GM21390 (cell line): ENCODE results near the gene MTM1.

ENCODE experiments used
- ATAC-seq: cut with Tn5 transposase; IDR thresholded peaks from one replicate; pipeline ENCODE4 v1.9.1; 2021; ENCODE audit not compliant: unreplicated experiment

The MTM1 gene

DNA sequence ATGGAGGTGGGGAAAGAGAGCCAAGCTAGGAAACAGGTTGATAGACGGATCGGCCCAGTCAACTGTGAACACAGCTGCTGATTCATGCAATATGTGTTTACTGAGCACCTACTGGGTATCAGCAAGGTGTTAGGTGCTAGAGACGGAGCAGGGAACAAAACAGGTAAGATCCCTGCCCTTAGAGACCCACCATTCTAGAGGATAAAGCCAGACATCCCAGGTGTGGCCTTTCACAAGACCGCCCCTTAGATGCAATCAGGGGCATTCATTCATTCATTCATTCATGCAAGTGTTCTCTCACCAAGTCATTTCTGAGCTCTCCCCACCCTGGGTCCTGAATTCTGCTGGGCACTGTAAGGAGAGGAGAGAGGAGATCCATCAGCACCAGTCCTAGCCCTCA lies 20.2 kb upstream of the MTM1 start:
- no peak for ATAC-seq

DNA sequence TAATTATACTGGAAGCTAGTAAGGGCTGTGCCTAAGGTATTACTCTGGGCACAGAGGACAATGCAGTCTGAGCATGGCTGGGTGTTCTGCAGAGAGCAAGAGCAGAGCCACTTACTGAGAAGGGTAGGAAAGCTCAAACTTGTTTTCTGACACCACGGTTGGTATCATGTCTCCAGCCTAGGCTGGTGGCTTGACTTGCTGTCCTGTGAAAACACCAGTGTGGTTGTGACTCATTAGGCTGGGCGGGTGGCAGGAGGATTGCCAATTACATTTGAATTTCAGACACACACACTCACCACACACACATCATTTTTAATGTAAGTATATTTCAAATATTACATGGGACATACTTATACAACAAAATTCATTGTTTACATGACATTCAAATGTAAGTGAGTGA lies 19.7 kb upstream of the MTM1 start:
- no peak for ATAC-seq

DNA sequence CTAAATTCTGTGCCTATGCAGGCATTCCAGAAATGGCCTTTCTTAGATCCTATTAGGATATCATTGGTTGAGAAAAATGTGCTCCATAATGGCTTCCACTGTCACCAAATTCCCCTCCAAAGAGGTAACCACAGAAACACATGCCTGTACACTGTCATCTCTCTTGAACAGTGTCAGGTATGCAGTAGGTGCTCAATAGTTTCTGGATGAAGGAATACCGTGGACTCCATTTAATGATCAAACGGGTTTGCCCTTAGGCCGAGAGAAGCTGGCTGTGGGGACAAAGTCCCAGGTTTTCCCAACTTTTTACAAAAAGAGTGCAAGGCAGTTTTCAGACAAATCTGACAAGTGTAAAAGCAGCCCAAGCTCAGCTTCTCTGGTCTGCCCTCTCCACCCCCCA lies 16.5 kb upstream of the MTM1 start:
- ATAC-seq: no peak

DNA sequence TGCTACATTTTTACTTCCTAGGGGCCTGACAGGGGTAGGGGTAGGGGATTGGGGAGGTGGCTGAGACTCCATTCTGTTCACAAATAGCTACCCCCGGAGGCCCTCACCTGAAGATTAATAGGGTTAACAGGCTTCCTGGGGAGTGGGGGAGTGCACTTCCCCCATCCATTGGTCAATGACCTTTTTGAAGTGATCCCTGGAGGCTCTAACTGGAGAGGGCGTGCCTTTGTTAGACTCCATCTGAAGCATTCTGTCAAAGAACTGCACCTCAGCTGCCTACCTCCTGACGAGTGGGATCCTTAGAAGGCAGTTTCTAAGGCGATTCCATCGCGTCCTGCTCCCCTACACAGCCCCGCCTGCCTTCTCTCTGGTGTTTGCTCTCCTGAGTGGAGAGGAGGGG lies 10.0 kb upstream of the MTM1 start:
- no peak for ATAC-seq

DNA sequence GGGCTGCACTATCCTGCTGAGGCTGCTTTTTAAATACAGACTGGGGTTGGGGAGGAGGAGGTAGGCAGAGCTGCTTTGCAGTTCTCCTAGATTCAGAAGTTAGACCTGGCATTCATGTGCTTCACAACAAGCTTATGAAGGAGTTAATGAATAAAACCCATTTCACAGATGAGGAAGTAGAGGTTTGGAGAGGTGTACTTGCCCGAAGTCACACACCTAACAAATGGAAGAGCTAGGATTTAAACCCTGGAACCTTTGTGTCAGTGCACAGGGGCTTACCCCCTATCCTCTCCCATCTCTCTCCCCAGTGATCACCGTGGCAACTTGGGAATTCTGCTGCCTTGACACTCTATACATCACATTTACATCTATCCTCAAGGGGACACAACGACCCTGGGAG lies 3.6 kb upstream of the MTM1 start:
- no peak for ATAC-seq

DNA sequence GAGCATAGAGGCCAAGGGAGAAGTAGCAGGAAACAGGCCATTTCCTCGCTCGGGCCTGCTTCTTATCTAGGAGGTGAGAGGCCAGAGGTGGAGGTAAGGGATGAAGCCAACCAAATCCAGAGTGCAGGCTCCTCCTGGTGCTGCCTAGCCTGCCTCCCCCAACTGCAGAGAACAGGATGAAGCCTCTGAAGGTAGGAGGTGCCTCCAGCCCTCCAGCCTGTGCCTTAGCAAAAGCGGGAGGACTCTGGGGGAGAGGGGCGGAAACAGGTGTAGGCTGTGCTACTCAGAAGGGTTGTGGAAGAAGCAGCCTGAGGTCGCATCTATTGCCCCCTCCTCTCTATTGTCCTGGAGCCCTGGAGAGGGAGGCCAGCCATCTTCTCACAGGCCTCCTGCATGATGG lies 2.9 kb upstream of the MTM1 start:
- no peak for ATAC-seq

DNA sequence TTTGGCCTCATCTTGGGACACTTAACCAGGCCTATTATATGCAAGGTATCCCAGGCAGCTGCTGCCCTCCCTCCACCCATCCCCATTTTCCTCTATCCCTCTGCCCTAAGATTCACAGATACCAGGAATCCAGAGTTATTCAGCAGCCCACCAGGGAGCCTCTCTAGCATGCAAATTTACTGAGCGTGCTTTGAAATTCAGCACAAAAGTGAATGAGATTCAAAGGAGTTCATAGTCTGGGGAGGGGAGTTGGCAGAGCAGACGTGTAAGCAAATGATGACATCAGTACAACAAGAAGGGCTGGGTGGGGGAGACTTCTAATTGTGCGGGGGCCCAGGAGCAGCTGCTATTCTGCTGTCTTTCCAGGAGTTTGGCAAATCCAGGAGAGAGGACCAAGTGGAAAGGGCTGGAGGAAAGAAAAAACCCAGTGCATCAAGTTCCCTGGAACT lies 1.7 kb upstream of the MTM1 start:
- ATAC-seq: no peak

DNA sequence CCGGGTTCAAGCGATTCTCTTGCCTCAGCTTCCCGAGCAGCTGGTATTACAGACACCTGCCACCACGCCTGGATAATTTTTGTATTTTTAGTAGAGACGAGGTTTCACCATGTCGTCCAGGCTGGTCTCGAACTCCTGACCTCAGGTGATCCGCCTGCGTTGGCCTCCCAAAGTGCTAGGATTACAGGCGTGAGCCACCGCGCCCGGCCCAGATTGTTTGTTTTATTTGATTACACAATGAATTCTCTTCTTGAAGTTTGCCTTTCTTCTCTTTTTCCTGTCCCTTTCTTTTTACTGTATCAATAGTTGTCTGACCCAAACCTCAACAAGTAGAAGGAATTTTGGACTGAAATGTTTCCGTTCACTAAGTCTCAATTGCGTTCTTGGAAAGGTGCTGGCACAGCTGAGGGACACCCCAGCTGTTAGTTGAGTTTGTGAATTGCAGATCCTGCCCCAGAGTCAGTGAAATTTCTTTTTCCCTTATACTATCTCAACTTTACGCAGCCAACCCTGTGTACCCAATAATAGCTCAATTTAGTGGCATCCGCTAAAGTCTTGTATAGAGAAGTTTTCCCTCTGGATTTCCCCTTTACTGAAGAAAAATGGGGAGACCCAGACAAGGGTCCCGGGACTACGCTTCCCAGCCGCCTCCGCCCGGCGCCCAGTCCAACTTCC lies 639 bp upstream of the MTM1 start:
- ATAC-seq: no peak

DNA sequence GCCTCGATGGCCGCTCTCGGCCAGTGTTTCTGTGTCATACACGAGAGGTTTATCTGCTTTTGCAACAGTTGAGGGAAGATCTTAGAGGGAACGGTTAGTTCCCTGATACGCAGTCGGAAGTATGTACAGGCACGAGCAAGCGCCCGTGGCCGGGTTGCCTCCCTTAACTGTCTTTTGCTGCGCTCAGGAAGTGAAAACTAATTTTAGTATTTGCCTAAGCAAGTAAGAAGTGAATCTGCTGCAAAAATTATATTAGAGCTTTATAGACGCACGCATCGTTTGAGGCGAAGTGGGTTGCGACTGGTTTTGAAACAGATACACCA lies 695 bp downstream of the MTM1 start:
- ATAC-seq: peak; percentile 29

DNA sequence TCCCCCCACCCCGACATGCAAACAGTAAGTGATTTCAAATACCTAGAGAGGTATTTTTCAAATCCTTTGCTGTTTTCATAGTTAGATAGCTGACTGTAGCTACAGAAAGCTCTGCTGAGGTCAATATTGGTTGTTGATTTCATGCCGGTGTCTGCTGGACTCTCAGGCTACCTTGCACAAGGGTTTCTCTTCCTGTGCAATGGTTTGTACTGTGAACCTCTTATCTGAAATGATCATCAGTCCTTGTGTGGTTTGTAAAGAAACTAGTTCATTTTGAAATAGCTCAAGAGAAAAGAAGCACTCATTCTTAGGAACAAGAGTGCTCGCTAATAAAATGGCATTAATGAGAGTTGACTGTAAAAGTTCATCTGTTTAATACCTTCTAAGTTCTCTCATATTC lies 2.1 kb downstream of the MTM1 start:
- no peak for ATAC-seq

DNA sequence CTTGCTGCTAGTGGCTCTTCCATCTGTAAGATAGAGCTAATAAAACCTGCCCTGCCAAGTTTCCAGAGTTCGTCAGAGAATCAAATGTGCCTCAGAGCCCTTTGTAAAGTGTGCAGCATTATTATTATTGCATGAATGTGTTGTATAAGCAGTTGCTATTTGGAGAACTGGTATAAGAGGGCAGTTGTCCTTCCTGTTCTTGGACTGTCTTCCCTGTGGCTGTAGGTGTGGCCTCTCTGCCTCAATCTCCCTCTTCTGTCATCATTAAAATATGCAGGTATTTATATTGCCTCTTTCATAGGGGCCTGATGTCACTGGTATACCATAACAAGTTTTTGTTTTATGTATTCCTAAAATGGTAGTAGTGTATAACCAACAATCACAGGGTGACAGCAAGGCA lies 3.8 kb downstream of the MTM1 start:
- no peak for ATAC-seq

DNA sequence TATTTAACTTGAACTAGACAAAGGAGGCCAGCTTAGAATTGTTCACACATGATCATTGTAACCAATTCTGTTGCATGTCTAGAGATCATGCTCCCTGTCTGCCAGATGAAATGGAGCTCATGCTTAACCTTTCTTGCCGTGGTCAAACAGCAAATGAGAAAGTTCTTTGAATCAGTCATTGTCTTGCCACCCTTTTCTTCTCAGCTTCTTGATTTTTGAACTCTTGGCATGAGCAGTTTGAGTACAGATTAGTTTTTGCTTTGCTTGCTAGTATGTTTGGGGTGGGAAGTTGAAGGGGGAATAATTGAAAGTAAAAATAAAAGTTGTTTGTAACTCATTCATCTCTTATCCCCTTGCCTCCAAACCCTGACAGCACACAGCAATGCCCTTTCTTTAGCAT lies 4.7 kb downstream of the MTM1 start:
- ATAC-seq: no peak

DNA sequence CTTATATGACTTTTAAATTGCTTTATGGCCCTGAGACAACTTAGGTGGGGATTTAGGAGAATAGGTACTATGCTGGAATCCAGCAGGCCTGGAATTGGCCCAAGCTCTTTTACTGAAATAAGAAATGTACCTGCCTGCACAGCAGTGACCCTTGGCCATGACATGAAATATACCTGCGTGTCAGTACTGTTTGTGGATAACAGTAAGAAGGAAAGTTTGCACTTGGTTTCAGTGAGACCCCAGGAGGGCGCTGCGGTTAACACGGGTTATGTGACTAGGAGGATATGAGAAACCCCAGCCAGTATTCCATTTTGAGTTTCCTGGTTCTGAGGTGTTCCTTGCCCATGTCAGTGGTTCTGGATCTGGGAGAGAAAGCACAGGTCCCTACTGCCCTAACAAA lies 5.3 kb downstream of the MTM1 start:
- ATAC-seq: no peak

DNA sequence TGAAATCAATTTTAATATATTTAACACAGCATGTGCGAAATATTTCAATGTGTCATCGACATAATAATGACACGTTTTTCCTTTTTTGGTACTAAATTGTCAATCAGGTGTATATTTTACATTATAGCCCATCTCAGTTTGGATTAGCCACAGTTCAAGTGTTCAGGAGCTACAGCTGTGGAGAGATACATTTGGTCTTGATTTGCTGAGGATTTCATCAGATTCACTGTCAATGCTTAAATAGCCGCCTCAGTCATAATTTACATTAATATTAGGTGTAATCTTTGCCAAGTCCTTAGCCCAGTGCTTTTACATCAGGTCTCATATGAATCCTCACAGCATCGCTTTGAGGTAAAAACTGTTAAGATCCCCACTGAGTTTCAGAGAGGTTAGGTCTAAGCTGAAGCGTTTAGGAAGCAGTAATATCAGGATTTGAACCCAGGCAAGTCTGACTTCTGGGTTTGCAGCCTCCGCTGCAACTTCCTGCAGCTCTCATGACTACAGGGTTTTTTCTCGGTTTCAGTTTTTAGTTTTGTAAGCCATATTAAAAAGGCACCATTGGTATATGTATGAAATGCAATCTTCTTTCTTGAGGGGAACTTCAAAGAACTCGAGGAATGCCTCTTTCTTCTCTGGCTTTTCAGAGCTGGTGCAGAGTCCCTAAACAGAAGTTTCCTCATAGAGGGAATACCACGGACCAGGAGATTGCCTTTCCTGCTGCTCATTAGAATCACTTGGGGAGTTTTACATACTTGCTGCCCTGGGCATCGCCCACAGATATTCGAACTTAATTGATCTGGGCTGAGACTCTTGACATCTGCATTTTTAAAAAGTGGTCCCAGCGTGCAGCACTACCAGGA lies 6.4 kb downstream of the MTM1 start:
- ATAC-seq: peak; percentile 55

DNA sequence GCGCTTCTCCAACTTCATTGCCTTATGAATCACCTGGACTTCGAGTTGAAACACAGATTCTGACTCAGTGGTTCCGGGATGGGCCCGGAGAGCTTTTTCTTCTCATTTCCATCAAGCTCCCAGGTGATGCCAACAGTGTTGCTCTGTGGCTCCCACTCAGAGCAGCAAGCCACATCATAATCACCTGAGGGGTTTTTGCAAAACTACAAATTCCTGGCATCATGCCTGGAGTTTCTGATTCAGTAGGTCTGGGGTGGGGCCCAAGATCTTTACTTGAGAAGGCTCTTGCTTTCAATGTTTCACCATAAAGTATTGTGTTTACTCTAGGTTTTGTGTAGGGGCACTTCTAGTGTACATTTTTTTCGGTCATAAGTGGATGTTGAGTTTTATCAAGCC lies 7.0 kb downstream of the MTM1 start:
- ATAC-seq: no peak

DNA sequence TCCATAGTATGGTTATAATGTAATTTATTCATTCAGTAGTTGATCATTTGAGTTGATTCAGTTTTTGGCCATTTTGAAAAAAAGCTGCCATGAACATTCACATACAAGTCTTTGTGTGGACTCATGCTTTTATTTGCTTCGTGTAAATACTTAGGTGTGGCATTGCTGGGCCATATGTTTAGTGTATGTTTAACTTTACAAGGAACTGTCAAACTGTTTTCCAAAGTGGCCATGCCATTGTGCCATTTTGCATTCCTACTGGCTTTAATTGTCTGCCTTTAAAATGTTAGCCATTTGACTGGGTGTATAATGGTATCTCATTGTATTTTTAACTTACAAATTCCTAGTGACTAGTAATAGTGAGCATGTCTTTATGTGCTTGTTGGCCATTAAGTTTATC lies 8.8 kb downstream of the MTM1 start:
- ATAC-seq: no peak

DNA sequence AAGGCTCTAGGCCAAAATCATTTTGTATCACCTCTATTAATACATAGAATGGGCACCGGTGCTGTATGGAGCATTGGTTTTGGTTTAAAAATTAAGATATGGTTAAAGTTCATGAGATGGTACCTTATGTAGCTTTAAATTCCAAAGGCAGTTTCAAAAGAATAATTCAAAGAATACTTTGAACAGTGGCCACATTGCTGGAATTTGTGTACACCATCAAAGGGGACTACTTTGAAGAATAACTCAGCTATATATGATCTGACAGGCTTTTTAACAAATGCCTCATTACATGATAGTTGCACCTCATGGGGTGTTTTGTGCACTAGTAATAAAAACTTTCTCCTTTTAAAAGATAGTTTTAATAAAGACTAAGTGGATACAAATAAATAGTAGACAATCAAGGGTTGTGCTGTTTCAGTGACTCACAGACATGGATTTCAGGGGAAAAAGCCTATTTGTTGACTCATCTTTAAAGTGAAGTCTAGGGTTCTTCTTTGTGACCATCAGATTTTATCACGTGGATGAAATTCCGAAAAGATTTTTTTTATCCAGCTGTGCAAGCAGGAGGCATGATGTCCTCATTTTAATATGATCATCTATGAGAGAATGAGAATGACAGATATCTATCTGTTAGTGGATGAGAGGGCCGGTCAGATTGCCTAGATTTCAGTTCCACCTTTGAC lies 12.8 kb downstream of the MTM1 start:
- ATAC-seq: no peak

DNA sequence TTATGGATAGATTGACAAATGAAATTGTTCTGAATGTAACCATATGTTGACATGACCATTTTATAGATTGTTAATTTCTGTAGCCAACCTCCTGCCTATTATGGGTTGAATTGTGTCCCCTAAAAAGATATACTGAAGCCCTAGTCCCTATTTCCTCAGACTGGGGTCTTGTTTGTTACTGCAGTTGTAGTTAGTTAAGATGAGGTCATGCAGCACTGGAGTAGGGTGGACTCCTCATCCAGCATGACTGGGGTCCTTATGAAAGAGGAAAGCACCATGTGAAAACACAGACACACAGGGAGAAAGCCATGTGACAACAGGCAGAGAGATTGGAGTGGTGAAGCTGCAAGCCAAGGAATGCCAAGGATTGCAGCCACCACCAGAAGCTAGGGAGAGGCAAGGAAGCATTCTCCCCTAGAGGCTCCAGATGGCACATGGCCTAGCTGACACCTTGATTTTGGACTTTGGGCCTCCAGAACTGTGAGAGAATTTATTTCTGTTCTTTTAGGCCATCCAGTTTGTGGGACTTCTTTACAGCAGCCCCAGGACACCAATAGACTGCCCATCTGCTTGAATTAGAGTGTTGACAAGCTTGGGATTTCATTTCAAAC lies 14.0 kb downstream of the MTM1 start:
- ATAC-seq: no peak

DNA sequence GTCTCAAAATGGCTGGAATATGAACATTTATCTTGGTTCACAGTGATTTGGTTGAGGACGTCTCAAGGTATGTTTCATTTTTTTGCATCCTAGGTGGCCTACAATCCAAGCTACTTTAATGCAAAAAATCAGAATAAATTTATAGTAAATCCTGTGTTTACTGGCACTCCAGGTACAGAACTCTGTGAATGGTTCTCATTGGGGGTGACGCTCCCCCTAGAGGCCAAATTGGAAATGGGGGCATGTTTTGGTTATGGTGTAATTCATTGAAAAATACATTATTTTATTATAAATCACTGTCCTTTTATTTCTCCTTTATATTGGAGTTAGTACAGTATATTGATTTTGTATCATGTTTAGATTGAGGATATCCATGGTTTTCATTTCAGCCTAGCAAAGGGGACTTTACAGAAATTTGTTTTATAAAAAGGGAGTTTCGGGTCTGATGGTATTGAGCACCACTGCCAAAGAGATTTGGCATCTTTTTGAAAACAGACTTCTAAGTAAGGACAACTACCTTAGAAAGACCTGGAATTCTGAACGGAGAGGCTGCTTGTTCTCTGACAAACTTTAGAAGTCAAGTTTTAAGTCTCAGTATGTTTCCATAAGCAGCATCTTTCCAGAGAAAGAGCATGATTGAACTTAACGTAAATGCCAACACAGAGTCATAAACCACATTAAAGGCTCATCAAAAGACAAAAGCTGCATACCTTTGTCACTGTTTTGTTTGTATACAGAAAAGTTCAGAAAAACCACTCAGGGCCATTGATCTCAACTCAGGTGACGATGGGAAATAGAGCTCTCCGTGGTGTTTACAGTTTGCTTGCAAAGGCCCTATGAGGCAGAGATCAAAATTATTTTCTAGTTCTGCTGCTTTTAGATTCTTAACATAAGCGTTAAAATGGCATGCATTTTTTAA lies 19.4 kb downstream of the MTM1 start:
- no peak for ATAC-seq

DNA sequence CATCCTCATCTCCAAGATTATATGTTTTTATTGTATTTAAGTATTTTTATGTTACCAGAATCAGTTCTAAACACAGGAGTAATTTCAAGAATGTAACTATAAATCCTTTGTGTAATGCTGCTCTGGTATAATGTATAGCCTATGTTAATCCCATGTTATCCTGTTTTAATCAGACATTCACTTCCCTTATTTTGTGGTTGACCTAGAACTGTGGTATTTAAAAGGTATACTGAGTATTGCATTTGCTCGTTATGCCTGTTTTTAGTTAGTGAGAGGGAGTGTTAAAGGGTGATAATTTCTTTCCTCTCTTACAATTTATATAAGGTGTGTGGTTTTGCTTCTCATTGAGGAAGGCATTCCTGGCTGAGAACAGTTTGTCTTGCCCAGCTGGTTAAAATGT lies 26.2 kb downstream of the MTM1 start:
- no peak for ATAC-seq

DNA sequence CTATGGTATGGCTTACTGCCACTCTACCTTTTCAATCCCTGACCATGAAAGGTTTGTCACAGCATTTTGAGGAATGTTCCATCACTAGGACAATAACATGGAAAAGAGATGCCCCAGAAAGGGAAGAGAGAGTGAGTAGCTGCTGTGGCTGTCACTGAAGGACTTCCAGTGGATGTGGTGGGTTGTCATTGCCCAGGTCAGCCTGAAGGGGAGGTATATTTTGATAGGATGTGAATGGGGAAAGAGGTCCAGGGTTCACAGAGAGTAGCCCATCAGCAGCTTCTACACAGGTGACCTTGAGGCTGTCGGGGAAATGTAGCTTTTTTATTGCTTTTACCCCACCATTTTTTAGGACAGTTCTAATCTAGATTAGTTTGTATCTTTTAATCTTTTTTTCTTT lies 30.8 kb downstream of the MTM1 start:
- ATAC-seq: no peak
